GM21528 (cell line): Measurements from ENCODE around the gene EFR3B.

ENCODE experiments used
- ATAC-seq: cut with Tn5 transposase; IDR thresholded peaks from one replicate; pipeline ENCODE4 v1.9.1; 2021; ENCODE audit warnings: mild to moderate bottlenecking, moderate library complexity; ENCODE audit not compliant: unreplicated experiment, low FRiP score

EFR3B gene

DNA sequence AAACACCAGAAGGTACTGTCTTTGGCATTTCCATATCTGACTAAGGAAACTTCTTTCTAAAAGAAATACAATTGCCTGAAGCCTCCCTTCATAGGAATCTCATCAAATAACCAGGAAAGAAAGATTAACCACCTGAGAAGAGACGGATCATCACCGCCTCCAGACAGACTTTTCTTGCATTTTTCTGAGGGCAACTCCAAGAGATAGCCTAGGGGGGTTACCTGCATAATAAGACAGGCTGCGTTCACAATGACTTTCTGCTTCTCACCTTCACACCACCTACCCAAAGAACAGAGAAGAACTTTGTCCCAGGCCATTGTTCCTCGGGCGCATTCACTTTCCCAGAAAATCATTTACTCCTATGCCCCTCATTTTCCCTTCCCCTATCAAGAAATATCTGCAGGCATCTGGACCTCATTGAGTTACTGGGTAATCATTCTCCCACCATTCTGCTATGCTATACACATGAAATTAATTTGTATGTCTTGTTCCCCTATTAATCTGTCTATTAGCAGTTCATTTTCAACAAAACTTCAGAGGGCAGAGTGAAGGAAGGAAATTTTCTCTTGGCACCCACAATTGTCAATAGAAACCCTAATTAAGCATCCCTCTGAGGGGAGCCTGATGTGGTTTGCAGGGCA, 134.8 kb downstream of the EFR3B start:
- ATAC-seq: no peak

DNA sequence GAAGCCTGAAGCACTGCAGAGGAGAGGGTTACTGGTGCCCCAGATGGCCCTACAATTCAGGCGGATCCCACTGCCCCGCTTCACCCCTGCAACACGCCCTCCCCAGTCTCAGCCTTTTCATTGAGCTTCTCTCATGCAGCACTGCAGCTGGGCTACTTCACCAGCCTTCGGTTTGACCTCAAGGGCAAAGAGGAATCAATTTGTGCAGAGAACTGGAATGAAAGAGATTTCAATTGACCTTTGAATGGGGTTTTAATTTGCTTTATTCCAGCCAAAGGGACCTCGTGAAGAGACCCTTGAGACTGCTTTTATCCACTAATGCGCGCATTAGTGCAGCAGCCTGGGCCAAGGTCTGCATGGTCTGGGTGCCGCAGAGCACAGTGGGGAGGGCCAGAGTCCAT, 135.3 kb downstream of the EFR3B start:
- ATAC-seq: no peak

DNA sequence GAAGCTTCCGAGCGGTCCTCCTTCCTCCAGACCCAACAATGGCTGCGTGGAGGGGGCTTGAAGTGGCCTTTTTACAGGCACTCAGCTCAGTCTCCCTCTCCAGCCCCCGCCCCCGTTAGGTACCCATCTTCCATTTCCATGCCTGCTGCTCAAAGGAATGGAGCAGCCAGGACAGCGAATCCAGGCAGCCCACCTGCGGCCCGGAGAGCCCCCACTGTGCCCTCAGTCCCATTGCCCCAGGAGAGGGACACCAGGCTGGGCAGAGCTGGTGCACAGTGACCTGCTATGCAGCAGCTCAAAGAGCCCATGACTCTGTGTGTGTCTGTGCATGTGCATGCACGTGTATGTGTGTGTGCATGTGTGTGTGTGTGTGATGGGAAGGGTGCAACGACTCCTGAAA, 137.1 kb downstream of the EFR3B start:
- ATAC-seq: no peak

DNA sequence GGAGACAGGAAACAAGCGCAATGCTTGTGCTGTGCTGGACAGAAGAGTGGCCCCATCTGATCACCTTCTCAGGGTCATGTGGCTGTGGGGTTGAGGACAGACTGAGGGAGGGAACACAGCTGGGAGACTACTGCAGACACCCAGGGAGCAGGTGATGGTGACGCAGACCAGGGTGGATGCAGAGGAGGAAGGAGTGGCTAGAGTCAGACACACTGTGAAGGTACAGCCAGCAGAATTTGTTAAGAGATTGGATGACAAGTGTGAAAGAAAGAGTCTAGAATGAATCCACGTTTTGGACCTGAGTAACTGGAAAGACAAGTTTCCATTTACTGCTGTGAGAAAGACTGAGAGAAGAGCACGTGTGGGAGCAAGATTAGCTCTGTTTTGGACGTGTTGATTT, 142.4 kb downstream of the EFR3B start:
- no peak for ATAC-seq

DNA sequence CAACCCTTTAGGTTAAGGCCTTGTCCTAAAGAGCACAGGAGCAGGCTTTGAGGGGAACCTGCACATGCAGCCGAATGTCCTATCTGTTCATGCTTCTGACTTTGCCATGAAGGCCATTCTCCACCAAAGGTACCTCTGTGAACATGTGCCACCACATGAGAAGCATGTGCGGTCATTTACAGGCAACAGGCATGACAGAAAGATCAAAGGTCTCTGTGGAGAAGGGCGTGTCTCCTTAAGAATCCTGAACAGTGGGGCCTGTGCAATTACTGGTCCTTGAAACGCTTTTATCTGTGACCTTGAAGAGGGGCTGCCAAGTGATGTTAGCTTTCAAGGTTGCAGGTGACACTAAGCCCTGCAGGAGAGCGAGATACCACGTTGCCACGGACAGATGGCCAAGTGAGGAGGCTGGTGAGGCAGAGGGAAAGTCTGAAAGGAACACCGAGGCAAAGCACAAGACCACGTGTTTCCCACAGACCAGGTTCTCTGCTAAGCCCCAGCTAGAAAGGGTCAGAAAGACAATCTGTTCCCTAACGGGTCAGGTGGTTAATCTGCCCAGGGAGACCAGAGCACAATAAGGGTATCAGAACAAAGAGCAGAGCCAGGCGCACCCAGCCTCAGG, 146.0 kb downstream of the EFR3B start:
- ATAC-seq: no peak

DNA sequence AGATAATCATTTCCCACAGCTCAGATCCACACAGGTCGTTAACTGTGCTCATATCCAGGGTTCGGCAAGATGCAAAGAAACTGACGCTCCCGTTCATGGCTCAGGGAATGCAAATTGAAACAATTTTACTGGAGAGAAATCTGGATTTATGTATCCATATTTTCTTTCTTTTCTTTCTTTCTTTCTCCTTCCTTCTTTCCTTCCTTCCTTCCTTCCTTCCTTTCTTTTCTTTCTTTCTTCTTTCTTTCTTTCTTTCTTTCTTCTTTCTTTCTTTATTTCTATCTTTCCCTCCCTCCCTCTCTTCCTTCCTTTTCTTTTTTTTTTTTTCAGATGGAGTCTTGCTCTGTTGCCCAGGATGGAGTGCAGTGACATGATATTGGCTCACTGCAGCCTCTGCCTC, 146.5 kb downstream of the EFR3B start:
- no peak for ATAC-seq

DNA sequence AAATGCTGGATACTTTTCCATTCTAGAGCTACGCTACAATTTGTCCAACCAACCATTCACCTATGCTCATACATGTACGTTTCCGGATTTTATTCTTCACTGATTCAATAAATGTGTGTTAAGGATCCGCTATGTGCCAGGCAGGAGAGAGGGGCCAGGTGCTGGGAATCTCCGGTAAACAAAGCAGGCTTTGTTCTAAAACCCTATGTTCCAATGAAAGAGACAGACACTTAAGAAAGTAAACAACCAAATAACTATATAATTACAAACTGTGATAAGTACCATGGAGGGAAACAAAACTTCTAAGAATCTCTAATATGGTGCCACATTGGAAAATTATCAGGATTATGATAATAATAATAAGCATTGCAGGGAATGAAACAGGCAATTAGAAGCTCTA, 148.7 kb downstream of the EFR3B start:
- ATAC-seq: no peak

DNA sequence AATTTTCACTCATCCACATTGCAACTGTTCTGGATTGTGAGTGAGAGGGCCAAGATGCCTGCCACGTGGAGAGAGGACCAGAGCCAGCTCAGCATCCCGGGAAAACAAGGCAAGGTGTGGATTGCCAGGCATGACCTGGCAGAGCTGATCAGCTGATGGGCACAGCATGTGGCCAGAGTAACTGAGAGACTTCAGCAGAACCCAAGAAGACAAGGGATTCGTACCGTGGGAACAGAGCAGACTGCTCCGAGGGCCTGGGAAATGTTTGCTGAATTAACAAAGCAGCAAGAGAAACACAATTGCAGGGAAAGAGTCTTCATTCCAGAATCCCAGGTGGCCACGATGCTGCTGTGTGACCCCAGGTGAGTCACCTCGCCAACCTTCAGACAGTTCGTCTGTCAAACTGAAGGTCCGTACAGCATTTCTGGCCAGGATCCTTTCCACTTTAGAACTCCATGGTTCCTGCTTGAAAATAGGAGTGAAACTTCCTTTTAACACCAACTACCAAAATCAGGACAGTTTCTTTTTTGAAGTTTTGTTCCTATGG, 152.8 kb downstream of the EFR3B start:
- ATAC-seq: no peak

DNA sequence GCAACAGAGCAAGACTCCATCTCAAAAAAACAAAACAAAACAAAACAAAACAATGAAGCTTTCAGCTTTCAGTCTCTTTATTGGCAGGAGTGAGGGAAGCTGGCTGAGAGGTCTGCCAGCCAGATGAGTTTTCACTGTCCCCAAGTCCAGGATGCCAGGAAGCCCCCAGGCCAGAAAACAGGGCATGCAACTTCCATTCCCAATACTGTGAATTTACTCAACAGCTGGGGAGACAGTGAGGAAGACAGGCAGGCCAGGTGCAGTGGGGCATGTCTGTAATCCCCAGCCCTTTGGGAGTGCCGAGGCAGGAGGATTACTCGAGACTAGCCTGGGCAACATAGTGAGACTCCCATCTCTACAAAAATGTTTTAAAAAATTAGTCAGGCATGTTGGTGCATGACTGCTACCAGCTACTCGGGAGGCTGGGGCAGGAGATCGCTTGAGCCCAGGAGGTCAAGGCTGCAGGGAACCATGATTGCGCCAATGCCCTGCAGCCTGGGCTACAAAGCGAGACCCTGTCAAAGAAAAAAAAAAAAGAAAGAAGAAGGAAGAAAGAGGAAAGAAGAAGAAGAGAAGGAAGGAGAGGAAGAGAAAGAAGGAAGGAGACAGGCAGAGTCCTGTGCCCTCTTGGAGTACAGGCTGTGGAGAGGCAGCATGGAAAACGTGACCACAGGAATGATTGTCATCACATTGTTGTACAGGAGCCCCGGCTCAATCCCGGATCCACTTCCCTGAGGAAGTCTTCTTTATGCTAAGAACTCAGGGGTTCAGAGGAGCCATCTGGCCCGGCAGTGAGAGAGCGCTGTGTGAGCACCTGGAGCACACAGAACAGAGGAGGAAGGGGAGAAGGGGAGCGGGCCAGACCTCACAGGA, 155.7 kb downstream of the EFR3B start:
- ATAC-seq: no peak

DNA sequence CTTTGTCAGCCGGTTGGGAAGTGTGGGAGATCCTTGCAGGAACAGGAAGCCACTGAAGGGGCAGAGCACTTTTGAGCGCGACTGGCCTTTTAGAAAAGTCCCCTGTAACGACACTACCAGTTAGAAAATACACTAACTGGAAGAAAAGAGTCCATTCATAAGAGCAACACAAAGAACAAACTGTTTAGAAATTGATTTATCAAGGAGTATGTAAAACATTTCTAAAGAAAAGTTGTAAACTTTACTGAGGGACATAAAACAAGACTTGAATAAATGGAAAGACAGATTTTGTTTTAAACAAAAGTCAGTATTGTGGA, 156.3 kb downstream of the EFR3B start:
- no peak for ATAC-seq

DNA sequence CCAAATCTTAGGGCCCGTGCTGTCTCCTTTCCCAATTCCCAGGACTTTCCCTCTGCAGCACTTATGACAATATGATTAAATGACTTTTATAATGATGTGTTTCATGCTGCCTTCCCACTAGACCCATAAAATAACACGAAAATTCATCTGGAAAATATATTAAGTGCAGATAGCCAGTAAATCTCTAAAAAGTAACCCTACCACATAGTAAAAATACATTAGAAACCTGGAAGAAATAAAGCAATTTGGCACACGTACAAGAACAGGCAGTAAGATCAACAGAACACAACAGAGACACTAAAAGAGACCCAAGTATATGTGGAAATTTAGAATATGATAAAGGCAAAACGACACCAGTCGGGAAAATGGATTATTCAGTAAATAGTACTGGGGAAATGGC, 156.7 kb downstream of the EFR3B start:
- ATAC-seq: no peak

DNA sequence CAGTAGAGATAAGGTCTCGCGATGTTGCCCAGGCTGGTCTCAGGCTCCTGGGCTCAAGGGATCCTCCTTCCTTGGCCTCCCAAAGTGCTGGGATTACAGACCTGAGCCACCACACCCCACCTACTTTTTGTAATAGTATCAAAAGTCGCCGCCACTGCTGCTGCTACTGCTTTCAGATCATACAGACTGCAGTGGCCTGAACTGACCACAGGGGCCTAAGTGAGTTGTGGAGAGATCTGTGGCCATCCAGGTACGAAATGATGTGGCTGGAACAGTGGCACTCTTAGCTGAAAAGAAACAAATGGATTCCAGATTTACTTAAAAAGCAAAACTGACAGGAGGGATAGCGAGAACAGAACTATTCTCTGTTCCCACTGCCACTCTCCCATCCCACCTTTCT, 159.4 kb downstream of the EFR3B start:
- ATAC-seq: no peak

DNA sequence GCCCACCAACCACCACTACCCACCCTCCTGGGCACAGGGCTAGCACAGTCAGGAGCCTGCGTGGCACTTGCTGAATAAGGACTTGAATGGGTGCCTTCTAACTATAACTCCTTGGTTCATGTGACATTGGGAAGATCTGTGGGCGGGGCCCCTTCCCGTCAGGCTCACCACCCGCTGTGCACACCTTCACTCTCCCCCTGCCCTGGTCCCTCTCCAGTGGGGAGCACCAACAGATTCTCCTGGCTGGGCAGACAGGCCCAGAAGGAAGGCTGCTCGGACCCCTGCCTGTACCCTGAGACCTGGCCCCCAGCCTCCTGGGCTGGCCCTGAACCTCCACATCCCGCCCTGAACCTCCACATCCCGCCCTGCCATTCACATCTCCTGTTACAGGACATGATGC, 159.9 kb downstream of the EFR3B start:
- no peak for ATAC-seq

DNA sequence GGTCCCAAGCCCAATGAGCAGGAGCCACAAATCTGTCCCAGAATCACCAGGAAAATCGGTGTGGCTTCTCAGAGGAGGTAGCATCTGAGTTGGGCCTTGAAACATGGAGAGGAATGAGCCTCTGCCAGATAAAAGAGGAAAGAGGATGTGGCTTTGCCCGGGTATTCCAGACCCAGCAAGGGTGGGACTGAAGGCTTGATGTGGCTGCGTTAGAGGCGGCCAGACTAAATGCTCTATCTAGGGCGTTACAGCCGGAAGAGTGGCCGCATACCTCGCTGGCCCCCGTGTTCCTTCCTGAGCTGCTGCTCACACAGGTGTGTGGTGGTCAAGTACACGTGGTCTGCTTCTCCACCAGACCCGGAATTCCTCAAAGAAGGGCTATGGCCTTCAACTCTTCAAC, 160.4 kb downstream of the EFR3B start:
- ATAC-seq: no peak

DNA sequence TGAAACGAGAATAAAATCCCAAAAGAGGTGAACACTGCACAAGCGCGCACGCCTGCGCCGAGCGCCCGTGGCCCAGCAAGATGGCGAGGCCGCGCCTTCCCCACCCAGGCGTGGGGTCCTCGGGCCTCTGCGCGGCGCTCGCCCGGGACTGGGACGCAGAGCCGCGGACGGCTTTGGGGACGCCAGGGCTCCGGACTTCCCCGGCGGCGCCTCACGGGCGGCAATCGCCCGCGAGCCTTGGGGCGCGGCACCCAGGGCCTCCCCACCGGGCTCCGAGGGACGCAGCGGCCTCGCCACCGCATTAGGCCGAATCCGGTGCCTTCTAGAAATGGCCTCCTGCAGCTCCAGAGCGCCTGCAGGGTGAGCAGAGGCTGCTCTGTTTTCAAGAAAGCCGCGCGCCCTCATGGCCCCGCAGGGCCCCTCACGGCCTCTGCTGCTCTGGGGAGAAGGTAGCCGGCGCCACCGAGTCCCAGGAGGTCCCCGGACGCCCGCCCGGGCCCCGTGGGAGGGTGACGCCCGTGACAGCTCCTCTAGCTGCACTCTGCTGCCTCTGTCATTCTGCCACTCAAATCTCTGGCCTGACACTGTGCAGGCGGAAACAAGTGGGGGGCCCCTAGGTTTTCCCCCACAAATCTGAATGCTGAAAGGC, 162.4 kb downstream of the EFR3B start:
- no peak for ATAC-seq

DNA sequence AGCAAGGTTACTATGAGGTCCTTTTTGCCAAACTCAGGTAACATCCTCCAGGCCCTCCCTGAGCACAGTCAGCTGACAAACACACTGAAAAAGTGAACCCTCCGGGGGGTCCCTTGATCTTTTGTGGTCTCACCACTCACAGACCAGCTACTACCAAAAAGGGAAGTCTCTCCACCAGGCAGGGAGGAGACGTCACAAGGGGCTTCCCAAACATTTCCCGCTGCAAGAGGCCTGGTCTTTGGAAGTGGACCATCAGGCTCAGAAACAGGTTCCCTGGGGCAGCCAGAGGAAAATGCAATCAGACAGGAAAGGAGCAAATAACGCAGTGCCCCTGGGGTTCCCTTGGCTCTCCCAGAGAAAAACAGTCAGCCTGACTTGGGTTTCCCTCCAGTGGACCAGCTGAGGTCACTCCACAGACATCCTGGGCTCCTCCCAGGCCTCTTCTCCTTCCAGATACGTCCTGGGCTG, 165.2 kb downstream of the EFR3B start:
- no peak for ATAC-seq
